Fibroblast of the aortic adventitia (primary cell): ENCODE results near the gene CLCA1. TPM values are rescaled to one million over a fixed set of nuclear protein-coding genes. Genes with fewer than 3 reads are reported as not detected.

Experiments used
- DNase-seq: peaks from one replicate; pipeline ENCODE4 v3.0.0-alpha.2; 2010; ENCODE audit warnings: low read depth
- H3K4me3 ChIP-seq: 2 replicates; pipeline ENCODE4 v1.5.1; 2011; ENCODE audit warnings: low read depth, mild to moderate bottlenecking, control low read depth, low read length, moderate library complexity
- CTCF ChIP-seq: IDR thresholded peaks from 2 replicates; pipeline ENCODE4 v1.5.1; 2011; ENCODE audit warnings: mild to moderate bottlenecking, low read length, control low read depth, inconsistent platforms; ENCODE audit not compliant: insufficient read depth
- total RNA-seq: library from RNA; depleted of rRNA; stranded (reverse); fragments of >200 nt; gene quantifications from 2 replicates; pipeline ENCODE4 v1.2.3, GENCODE V29; 2012; ENCODE audit warnings: low replicate concordance

CLCA1 gene
- total RNA-seq, 1 donor: not detected

GRCh38 chr1:86505564-86505902 lies 36.8 kb downstream of the CLCA1 start:
- DNase-seq: no peak
- TF ChIP-seq CTCF: no peak
- H3K4me3 ChIP-seq: no peak overlapping the region

DNA sequence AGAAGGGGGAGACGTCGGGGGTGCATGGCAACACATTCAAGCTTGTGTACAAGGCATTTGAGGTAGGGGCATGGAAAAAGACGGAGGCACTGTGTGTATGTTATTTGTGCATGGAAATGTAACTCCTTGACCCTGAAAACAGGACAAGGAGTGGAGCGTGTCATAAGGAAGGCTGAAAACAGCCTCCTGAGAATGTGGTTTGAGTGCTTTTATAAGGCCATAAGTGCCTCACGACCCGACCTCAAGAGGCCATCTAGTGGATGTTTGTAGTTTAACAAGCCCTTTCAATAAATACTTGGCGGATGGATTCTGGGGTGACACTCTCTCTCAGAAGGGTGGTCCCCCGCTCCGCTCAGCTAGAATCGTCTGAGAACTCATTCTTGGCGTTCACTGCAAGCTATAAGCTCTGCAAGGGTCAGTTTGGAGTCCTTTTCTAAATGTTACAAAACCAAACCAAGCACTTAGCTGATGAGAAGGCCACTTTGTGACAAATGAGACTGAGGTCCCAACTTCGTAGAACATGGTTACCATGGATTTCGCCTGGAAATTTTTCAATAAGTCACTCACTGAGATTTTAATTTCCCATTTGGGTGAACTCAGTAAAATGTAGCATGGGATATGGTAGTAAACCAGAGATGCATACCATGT lies 39.3 kb downstream of the CLCA1 start:
- peak overlapping the region; percentile 13 for H3K4me3 ChIP-seq
- peak; percentile 52 for TF ChIP-seq CTCF
- DNase-seq: peak; percentile 72

GRCh38 chr1:86508583-86508969 lies 39.8 kb downstream of the CLCA1 start:
- DNase-seq: peak; percentile 93
- no peak for TF ChIP-seq CTCF
- no peak overlapping the region for H3K4me3 ChIP-seq

- peak; percentile 43 for TF ChIP-seq CTCF
- H3K4me3 ChIP-seq: no peak overlapping the region
- DNase-seq: peak; percentile 23
Measured at GRCh38 chr1:86515597-86515996, 46.9 kb downstream of the CLCA1 start.

DNA sequence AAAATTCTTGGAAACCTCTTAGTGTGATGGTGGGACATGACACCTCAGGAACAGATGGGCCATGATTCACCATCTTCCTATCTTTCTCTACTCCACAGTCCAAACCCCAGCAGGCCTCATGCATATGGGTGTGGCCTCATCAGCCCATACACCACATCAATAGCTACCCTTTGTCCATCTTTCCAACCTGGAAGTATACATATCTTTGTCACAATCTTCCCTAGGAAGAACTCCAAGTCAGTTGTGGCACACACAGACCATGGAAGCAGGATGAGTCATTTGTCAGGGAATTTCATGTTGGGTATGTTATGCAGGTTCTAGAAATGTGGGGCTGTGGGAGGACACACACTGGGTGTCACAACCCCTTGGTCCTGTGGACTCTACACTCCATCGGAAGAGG lies 47.6 kb downstream of the CLCA1 start:
- no peak for TF ChIP-seq CTCF
- peak; percentile 9 for DNase-seq
- no peak overlapping the region for H3K4me3 ChIP-seq

GRCh38 chr1:86517336-86517735 lies 48.6 kb downstream of the CLCA1 start:
- TF ChIP-seq CTCF: no peak
- no peak for DNase-seq
- no peak overlapping the region for H3K4me3 ChIP-seq
